ENCODE results near the gene MAST3. TPM values are rescaled to one million over a fixed set of nuclear protein-coding genes. Genes with fewer than 3 reads are reported as not detected.

Gene MAST3
- 4.6 and 4.8 TPM in 2 replicates for total RNA-seq

DNA sequence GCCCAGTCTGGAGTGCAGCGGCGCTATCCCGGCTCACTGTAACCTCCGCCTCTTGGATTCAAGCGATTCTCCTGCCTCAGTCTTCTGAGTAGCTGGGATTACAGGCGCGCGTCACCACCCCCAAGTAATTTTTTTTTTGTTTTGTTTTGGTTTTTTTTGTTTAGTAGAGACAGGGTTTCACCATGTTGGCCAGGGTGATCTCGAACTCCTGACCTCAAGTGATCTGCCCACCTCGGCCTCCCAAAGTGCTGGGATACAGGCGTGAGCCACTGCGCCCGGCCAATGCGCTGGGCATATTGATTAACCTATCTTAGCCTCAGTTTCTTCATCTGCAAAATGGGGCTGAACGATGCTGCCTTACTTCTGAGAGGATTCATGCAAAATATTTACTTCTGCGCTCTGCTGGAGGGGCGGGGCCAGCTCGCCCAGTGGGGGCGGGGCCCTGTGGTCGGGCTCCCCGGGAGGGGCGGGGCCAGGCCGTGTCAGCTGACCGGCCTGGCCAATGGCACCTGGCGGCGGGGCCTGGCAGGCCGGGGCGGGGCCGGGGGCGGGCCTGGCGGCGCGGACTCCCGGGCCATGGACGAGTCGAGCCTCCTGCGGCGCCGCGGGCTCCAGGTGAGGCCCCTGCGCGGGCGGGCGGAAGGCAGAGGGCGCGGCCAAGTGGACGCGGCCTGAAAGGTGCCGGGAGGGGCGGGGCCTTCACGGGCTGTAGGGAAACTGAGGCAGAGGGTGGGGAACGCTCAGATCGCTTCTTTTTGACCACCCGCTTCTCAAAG lies at the start of gene MAST3:
TSS of gene MAST3 (plus strand) at position 562 of the 776 bp plus-strand sequence. CDS start at position 577, 15 bp downstream.
- DNase-seq (ENCODE audit: low read depth): peak; percentile 18
- TF ChIP-seq CTCF (IDR thresholded peaks at IDR 0.05; ENCODE audit: insufficient read depth, low read length, poor library complexity, severe bottlenecking): no peak
- peaks cover 23% of the 10 kb centered on the region for H3K27me3 ChIP-seq (ENCODE audit: control insufficient read depth, insufficient read depth, low read length)
- no peaks in the 10 kb centered on the region for H3K36me3 ChIP-seq (ENCODE audit: control insufficient read depth, insufficient read depth, low read length)
- H3K4me3 ChIP-seq (ENCODE audit: low read depth, low read length): peak within 1 kb of the TSS; percentile 34

DNA sequence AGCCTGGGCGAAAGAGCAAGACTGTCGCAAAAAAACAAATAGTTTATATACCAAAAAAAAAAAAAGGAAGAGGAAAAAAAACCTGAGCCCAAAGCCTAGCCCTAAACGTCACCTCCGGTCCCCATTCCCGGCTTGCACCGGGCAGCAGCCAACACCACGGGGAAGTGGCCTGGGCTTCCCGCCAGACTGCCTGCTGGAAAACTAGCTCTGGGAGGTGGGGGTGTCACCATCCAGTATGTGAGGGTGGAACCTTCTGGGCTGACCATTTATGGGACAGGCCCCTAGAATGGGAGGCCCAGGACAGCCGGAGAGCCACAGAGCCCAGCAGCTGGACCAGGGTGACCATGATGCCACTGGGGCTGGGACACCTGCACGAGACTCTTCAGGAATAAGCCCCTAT lies 48.2 kb upstream of the MAST3 start:
- no peak for DNase-seq (ENCODE audit: low read depth)
- no peak overlapping the region for H3K4me3 ChIP-seq (ENCODE audit: low read depth, low read length)
- no peak for TF ChIP-seq CTCF (IDR thresholded peaks at IDR 0.05; ENCODE audit: insufficient read depth, low read length, poor library complexity, severe bottlenecking)
- no peaks in the 10 kb centered on the region for H3K36me3 ChIP-seq (ENCODE audit: control insufficient read depth, insufficient read depth, low read length)
- H3K27me3 ChIP-seq (ENCODE audit: control insufficient read depth, insufficient read depth, low read length): peaks cover 11% of the 10 kb centered on the region

- Histone ChIP-seq H3K27me3 (ENCODE audit: control insufficient read depth, insufficient read depth, low read length) (peaks cover 11% of the 10 kb centered on the region), H3K4me3 (ENCODE audit: low read depth, low read length) (no peak overlapping the region), H3K36me3 (ENCODE audit: control insufficient read depth, insufficient read depth, low read length) (no peaks in the 10 kb centered on the region)
- TF ChIP-seq CTCF (IDR thresholded peaks at IDR 0.05; ENCODE audit: insufficient read depth, low read length, poor library complexity, severe bottlenecking): no peak
- DNase-seq (ENCODE audit: low read depth): no peak
Measured at GRCh38 chr19:18051887-18052286, 45.7 kb upstream of the MAST3 start.

DNA sequence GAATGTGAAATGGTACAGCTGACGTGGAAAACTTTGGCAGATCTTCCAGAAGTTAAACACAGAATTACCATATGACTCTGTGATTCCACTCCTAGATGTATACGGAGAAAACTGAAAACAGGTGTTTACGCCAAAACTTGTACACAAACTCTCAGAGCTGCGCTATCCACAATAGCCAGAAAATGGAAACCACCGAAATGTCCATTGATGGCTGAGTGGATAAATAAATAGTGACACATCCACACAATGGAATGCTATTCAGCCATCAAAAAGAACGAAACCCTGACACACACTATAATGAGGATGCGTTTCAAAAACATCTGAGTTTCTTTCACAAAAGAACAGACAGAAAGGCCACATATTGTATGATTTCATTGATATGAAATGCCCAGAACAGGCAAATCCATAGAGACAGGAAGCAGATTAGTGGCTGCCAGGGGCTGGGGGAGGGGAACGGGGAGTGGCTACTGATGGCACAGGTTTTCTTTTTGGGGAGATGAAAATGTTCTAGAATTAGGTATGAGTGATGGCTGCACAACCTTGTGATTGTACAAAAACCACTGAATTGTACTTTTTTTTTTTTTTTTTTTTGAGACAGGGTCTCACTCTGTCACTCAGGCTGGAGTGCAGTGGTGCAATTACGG lies 43.9 kb upstream of the MAST3 start:
- Histone ChIP-seq H3K36me3 (ENCODE audit: control insufficient read depth, insufficient read depth, low read length) (no peaks in the 10 kb centered on the region), H3K27me3 (ENCODE audit: control insufficient read depth, insufficient read depth, low read length) (peaks cover 13% of the 10 kb centered on the region), H3K4me3 (ENCODE audit: low read depth, low read length) (no peak overlapping the region)
- DNase-seq (ENCODE audit: low read depth): no peak
- no peak for TF ChIP-seq CTCF (IDR thresholded peaks at IDR 0.05; ENCODE audit: insufficient read depth, low read length, poor library complexity, severe bottlenecking)

GRCh38 chr19:18055967-18056366 lies 41.6 kb upstream of the MAST3 start:
- no peak for TF ChIP-seq CTCF (IDR thresholded peaks at IDR 0.05; ENCODE audit: insufficient read depth, low read length, poor library complexity, severe bottlenecking)
- H3K4me3 ChIP-seq (ENCODE audit: low read depth, low read length): no peak overlapping the region
- H3K36me3 ChIP-seq (ENCODE audit: control insufficient read depth, insufficient read depth, low read length): no peaks in the 10 kb centered on the region
- peaks cover 10% of the 10 kb centered on the region for H3K27me3 ChIP-seq (ENCODE audit: control insufficient read depth, insufficient read depth, low read length)
- no peak for DNase-seq (ENCODE audit: low read depth)
